22Rv1 (cell line): ENCODE data around the gene MAST4.

ENCODE experiments used
- CTCF ChIP-seq: fragments of 450-650 bp; IDR thresholded peaks from 2 replicates; pipeline ENCODE4 v1.5.1; 2017; ENCODE audit warnings: mild to moderate bottlenecking
- ZFX ChIP-seq: fragments of 450-650 bp; IDR thresholded peaks from 2 replicates; pipeline ENCODE4 v1.6.1; 2017; ENCODE audit warnings: antibody characterized with exemption, borderline replicate concordance

GRCh38 chr5:66757219-66757833 is 161.1 kb downstream of the MAST4 start:
- TF ChIP-seq CTCF, result peak; percentile 67
- TF ChIP-seq ZFX, result no peak
